ENCODE results near the gene ZNF782.
"Not testable (repeated sequence)": the region's sequence is repeated elsewhere in the genome, so short reads cannot be mapped to it uniquely, and the experiment has no call there.

Gene ZNF782

GRCh38 chr9:96853781-96854650 is at the start of gene ZNF782:
TSS of gene ZNF782 (minus strand) at chr9:96854514. CDS start at chr9:96851961, 2,553 bp downstream.
- DNase-seq = peak; percentile 85

- DNase-seq = not testable (repeated sequence)
Measured at GRCh38 chr9:96900010-96900409, 45.7 kb upstream of the ZNF782 start.

GRCh38 chr9:96892131-96892530 is 37.8 kb upstream of the ZNF782 start:
- no peak for DNase-seq

- DNase-seq = no peak
Measured at GRCh38 chr9:96888591-96888990, 34.3 kb upstream of the ZNF782 start.

GRCh38 chr9:96885424-96885823 is 31.1 kb upstream of the ZNF782 start:
- DNase-seq = no peak

GRCh38 chr9:96884443-96884842 is 30.1 kb upstream of the ZNF782 start:
- DNase-seq = no peak

GRCh38 chr9:96883922-96884321 is 29.6 kb upstream of the ZNF782 start:
- no peak for DNase-seq

- DNase-seq = no peak
Measured at GRCh38 chr9:96877269-96877668, 23.0 kb upstream of the ZNF782 start.

GRCh38 chr9:96875461-96876142 is 21.3 kb upstream of the ZNF782 start:
- peak; percentile 42 for DNase-seq

- peak; percentile 35 for DNase-seq
Measured at GRCh38 chr9:96874947-96875460, 20.7 kb upstream of the ZNF782 start.

- no peak for DNase-seq
Measured at GRCh38 chr9:96874201-96874785, 20.0 kb upstream of the ZNF782 start.

- DNase-seq = no peak
Measured at GRCh38 chr9:96871176-96871575, 16.9 kb upstream of the ZNF782 start.

GRCh38 chr9:96868709-96869108 is 14.4 kb upstream of the ZNF782 start:
- DNase-seq = no peak

GRCh38 chr9:96867079-96867804 is 12.9 kb upstream of the ZNF782 start:
- no peak for DNase-seq

GRCh38 chr9:96865240-96865639 is 10.9 kb upstream of the ZNF782 start:
- DNase-seq = not testable (repeated sequence)

GRCh38 chr9:96859461-96860198 is 5.3 kb upstream of the ZNF782 start:
- DNase-seq = no peak

- DNase-seq = no peak
Measured at GRCh38 chr9:96858670-96859069, 4.4 kb upstream of the ZNF782 start.

GRCh38 chr9:96858018-96858573 is 3.8 kb upstream of the ZNF782 start:
- no peak for DNase-seq

GRCh38 chr9:96856363-96857286 is 2.3 kb upstream of the ZNF782 start:
- DNase-seq = peak; percentile 78

- no peak for DNase-seq
Measured at GRCh38 chr9:96854651-96855273, 448 bp upstream of the ZNF782 start.

All from CD4-positive, alpha-beta T cell treated with Interleukin-6 for 4 hours (primary cell).